Right lobe of liver (tissue), 6 donors: Measurements from ENCODE around the gene OR4F6. TPM values are rescaled to one million over a fixed set of nuclear protein-coding genes. Genes with fewer than 3 reads are reported as not detected.

Experiments
- ATAC-seq, 4 donors: fragments of 200-7000 bp; cut with Tn5 transposase; one replicate each; pipeline ENCODE4 v1.9.1; 2020; ENCODE audit warnings: mild to moderate bottlenecking in 4 of 4, moderate library complexity in 4 of 4
- DNase-seq, 3 donors: peaks; one replicate each; pipeline ENCODE4 v3.0.0-alpha.2; 2020
- H3K27ac ChIP-seq, 3 donors: fragments of 200-600 bp; one replicate each; pipeline ENCODE4 v1.8.0; 2022
- H3K27me3 ChIP-seq, 2 donors: fragments of 200-600 bp; one replicate each; pipeline ENCODE4 v1.8.0; 2022
- H3K36me3 ChIP-seq, 4 donors: fragments of 200-600 bp; sonication (generic) in 1 of 4; one replicate each; pipeline versions ENCODE4 v1.5.1 to v1.8.0; 2017 to 2022; ENCODE audit warnings: control low read depth in 1 of 4
- H3K4me1 ChIP-seq, 4 donors: fragments of 200-600 bp; sonication (generic) in 1 of 4; one replicate each; pipeline versions ENCODE4 v1.5.1 to v1.8.0; 2017 to 2022; ENCODE audit warnings: control low read depth in 1 of 4
- H3K4me3 ChIP-seq, 3 donors: fragments of 200-600 bp; one replicate each; pipeline ENCODE4 v1.8.0; 2022
- H3K9me3 ChIP-seq, 4 donors: fragments of 200-600 bp; sonication (generic) in 1 of 4; one replicate each; pipeline versions ENCODE4 v1.5.1 to v1.8.0; 2017 to 2022; ENCODE audit warnings: control low read depth in 1 of 4
- CTCF ChIP-seq, 4 donors: fragments of 200-600 bp in 3 of 4; fragments of 450-650 bp in 1 of 4; IDR thresholded peaks; one replicate each; pipeline versions ENCODE4 v1.5.1 to v1.8.0; 2016 to 2022; ENCODE audit warnings: antibody characterized with exemption in 4 of 4, mild to moderate bottlenecking in 2 of 4
- POLR2A ChIP-seq: fragments of 450-650 bp; IDR thresholded peaks from one replicate; pipeline ENCODE4 v1.6.1; 2017; ENCODE audit warnings: antibody characterized with exemption, mild to moderate bottlenecking
- WGBS: methylation state at CpG from one replicate; pipeline ENCODE4 v1.1.6; 2018; ENCODE audit warnings: low coverage, low lambda C conversion rate; ENCODE audit not compliant: insufficient coverage; ENCODE audit errors: missing lambda C conversion rate; 5-methylcytosine and 5-hydroxymethylcytosine counted together
- intact Hi-C, 2 donors: fragments of 100-400 bp; cut with DNase I; formaldehyde crosslinking; loops; one replicate each; pipeline versions ENCODE4 v1.11.2 to v1.14.1; 2022
- total RNA-seq, 6 experiments: library from RNA; depleted of rRNA in 2 of 6; stranded (reverse); fragments of >200 nt in 2 of 6; fragmentation: NEBNext Ultra II Directional in 3 of 6; extraction: Animal tissue kit (Norgen Biotek cat#: 25700) in 3 of 6; gene quantifications; one replicate each; pipeline versions ENCODE4 v1.1.0 to v1.2.4, GENCODE V29; 2016 to 2023
- donor health status: DM: no; HTN: yes; CAD: no.
- donor health status: DM: no; HTN: no; CAD: no.
- donor health status: DM: no; HTN: no; CAD: no.
- donor health status: DM: no; HTN: yes; CAD: no.
- donor health status: DM: no; HTN: yes; CAD: no.

OR4F6 gene
- total RNA-seq, 6 experiments from 2014 or later, result not detected

GRCh38 chr15:101805605-101806345 is 2.5 kb downstream of the OR4F6 start:
- no peaks in the 10 kb centered on the region for H3K27me3 ChIP-seq
- no peak overlapping the region for H3K4me3 ChIP-seq
- no peaks in the 10 kb centered on the region for H3K4me1 ChIP-seq
- H3K27ac ChIP-seq, result no peak overlapping the region
- WGBS, result 31% methylated on average over 4 of the region's 6 CpGs
- no peak for ATAC-seq
- DNase-seq, result no peak
- TF ChIP-seq POLR2A (no peak), CTCF (IDR thresholded peaks at IDR 0.05) (no peak)
- intact Hi-C loops, result no loop called here
- H3K36me3 ChIP-seq, result no peaks in the 10 kb centered on the region
- H3K9me3 ChIP-seq, result no peaks in the 10 kb centered on the region

- no peak for ATAC-seq
Measured at GRCh38 chr15:101807345-101807945, 4.1 kb downstream of the OR4F6 start.

DNA sequence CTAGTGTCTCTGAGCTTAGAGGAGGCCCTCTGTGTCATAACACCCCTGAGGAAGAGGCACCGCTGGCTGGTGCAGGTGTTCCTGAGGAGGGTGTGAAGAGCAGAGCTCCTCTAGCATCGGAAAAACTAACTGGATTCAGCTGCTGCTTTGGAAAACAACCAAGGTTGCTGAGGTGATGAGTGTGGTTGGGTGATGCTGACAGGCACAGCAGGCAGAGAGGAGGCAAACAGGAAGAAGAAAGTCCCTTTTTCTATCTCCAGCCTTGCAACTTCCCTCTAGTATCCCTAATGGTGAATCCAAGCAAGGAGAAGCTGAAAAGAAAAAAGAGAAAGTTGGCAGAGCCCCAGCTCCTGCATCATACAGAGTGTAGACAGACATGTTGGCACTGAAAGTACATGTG is 4.9 kb downstream of the OR4F6 start:
- 33% methylated on average over 1 of the region's 2 CpGs for WGBS
- intact Hi-C loops, result no loop called here
- Histone ChIP-seq H3K27me3 (no peaks in the 10 kb centered on the region), H3K27ac (no peak overlapping the region), H3K9me3 (no peaks in the 10 kb centered on the region), H3K36me3 (no peaks in the 10 kb centered on the region), H3K4me3 (no peak overlapping the region), H3K4me1 (no peaks in the 10 kb centered on the region)
- no peak for TF ChIP-seq CTCF (IDR thresholded peaks at IDR 0.05)
- TF ChIP-seq POLR2A, result no peak
- no peak for DNase-seq
- no peak for ATAC-seq

More at GRCh38 chr15:101807345-101807945, 4.1 kb downstream of the OR4F6 start:
- Histone ChIP-seq H3K9me3 (no peaks in the 10 kb centered on the region), H3K36me3 (no peaks in the 10 kb centered on the region), H3K27ac (no peak overlapping the region), H3K4me1 (no peaks in the 10 kb centered on the region), H3K4me3 (no peak overlapping the region), H3K27me3 (no peaks in the 10 kb centered on the region)
- intact Hi-C loops, result no loop called here
- WGBS, result 36% methylated on average over 10 of the region's 10 CpGs
- DNase-seq, result no peak
- TF ChIP-seq POLR2A, result no peak
- no peak for TF ChIP-seq CTCF (IDR thresholded peaks at IDR 0.05)

DNA sequence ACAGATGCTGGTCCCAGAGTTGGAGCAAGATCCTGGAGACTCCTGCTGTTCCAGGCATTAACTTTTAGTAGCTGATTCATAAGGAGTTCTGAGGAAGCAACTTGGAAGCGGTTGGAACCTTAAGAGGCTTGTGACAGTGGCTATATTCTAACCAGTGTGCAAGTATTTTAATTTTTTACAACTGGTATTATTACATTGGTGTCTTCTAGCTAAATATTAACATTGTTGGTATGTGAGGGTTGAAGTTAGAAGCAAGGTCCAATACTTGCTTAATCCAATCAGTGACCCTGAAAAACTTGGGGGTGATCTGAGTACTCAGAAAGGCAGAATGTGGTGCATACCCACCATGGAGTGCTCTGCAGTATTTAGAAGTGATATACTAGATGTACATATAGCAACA is 7.1 kb downstream of the OR4F6 start:
- H3K4me3 ChIP-seq, result no peak overlapping the region
- H3K9me3 ChIP-seq, result no peaks in the 10 kb centered on the region
- H3K27ac ChIP-seq, result no peak overlapping the region
- H3K27me3 ChIP-seq, result no peaks in the 10 kb centered on the region
- WGBS, result 56% methylated on average over 1 of the region's 1 CpG
- DNase-seq (no peak), ATAC-seq (no peak)
- no peaks in the 10 kb centered on the region for H3K4me1 ChIP-seq
- TF ChIP-seq POLR2A (no peak), CTCF (IDR thresholded peaks at IDR 0.05) (no peak)
- intact Hi-C loops, result no loop called here
- no peaks in the 10 kb centered on the region for H3K36me3 ChIP-seq
